Body of pancreas (tissue), 4 donors: ENCODE results near the gene MASP1. TPM values are rescaled to one million over a fixed set of nuclear protein-coding genes. Genes with fewer than 3 reads are reported as not detected.

ENCODE experiments used
- ATAC-seq: fragments of 150-250 bp; one replicate; pipeline ENCODE4 v1.9.1; 2016
- DNase-seq, 4 donors: peaks; one replicate each; pipeline ENCODE4 v3.0.0-alpha.2; 2019
- H3K27ac ChIP-seq, 4 donors: fragments of 200-600 bp; sonication (generic); 1 replicate in 3 of 4; 2 replicates in 1 of 4; pipeline versions ENCODE4 v1.5.1 to v1.6.1; 2016 to 2019; ENCODE audit warnings: mild to moderate bottlenecking in 1 of 4, mixed read lengths in 1 of 4, moderate library complexity in 1 of 4
- H3K27me3 ChIP-seq, 2 donors: fragments of 200-600 bp; sonication (generic); one replicate each; pipeline ENCODE4 v1.6.0; 2016; ENCODE audit warnings: mild to moderate bottlenecking in 1 of 2
- H3K36me3 ChIP-seq, 2 donors: fragments of 200-600 bp; sonication (generic); replicated peaks in 1 of 2; 2 replicates each; pipeline ENCODE4 v1.5.1; 2016; ENCODE audit warnings: low read depth in 2 of 2; ENCODE audit not compliant: insufficient read depth in 1 of 2
- H3K4me1 ChIP-seq: fragments of 200-600 bp; sonication (generic); one replicate; pipeline ENCODE4 v1.6.0; 2016
- H3K4me3 ChIP-seq, 2 donors: fragments of 200-600 bp; sonication (generic); 1 replicate in 1 of 2; 2 replicates in 1 of 2; pipeline ENCODE4 v1.5.1; 2016 to 2019
- H3K9me3 ChIP-seq, 3 donors: fragments of 200-600 bp; sonication (generic); 1 replicate in 2 of 3; 2 replicates in 1 of 3; pipeline ENCODE4 v1.5.1; 2016
- CTCF ChIP-seq, 7 experiments: fragments of 450-650 bp in 4 of 7; fragments of 200-600 bp in 3 of 7; sonication (generic) in 3 of 7; IDR thresholded peaks; one replicate each; pipeline ENCODE4 v1.5.1; 2016 to 2019; ENCODE audit warnings: antibody characterized with exemption in 7 of 7
- POLR2A ChIP-seq, 3 donors: fragments of 450-650 bp; IDR thresholded peaks; one replicate each; pipeline ENCODE4 v1.6.1; 2016; ENCODE audit warnings: antibody characterized with exemption in 3 of 3, mild to moderate bottlenecking in 2 of 3
- WGBS, 2 donors: methylation state at CpG; one replicate each; pipeline ENCODE4 v1.1.5; 2017; 5-methylcytosine and 5-hydroxymethylcytosine counted together
- intact Hi-C: fragments of 100-400 bp; cut with DNase I; formaldehyde crosslinking; loops from one replicate; pipeline ENCODE4 v1.15.1; 2023
- total RNA-seq, 2 donors: library from RNA; depleted of rRNA; stranded (reverse); fragments of >200 nt; gene quantifications; one replicate each; pipeline ENCODE4 v1.1.0, GENCODE V29; 2016

The MASP1 gene
- total RNA-seq, 2 donors from 2014 or later = 2.3 TPM; not detected in 1

- ATAC-seq (no peak), DNase-seq (no peak)
- no peaks in the 10 kb centered on the region for H3K27me3 ChIP-seq
- H3K27ac ChIP-seq = no peak overlapping the region
- H3K4me3 ChIP-seq = no peak overlapping the region
- peaks cover 6% of the 10 kb centered on the region for H3K4me1 ChIP-seq
- WGBS, 2 donors = 56 to 60% methylated on average over 4 of the region's 4 CpGs
- H3K36me3 ChIP-seq = no peaks in the 10 kb centered on the region
- TF ChIP-seq CTCF (IDR thresholded peaks at IDR 0.05) (no peak), POLR2A (IDR thresholded peaks at IDR 0.05) (no peak)
- intact Hi-C loops = no loop called here
- H3K9me3 ChIP-seq = no peaks in the 10 kb centered on the region
Measured at GRCh38 chr3:187222801-187223200, 68.7 kb downstream of the MASP1 start.

- intact Hi-C loops = loop anchor here (5.0 kb wide), 2 partner anchors 102 to 467 kb away; no protein-coding TSS in a partner anchor
- 79 to 83% methylated on average over 5 of the region's 5 CpGs for whole genome bisulfite sequencing, 2 donors
- H3K4me1 ChIP-seq = peaks cover 8% of the 10 kb centered on the region
- H3K36me3 ChIP-seq = no peaks in the 10 kb centered on the region
- H3K4me3 ChIP-seq = no peak overlapping the region
- no peaks in the 10 kb centered on the region for H3K27me3 ChIP-seq
- H3K27ac ChIP-seq = no peak overlapping the region
- no peak for TF ChIP-seq POLR2A (IDR thresholded peaks at IDR 0.05)
- TF ChIP-seq CTCF (IDR thresholded peaks at IDR 0.05) = no peak
- no peak for ATAC-seq
- no peaks in the 10 kb centered on the region for H3K9me3 ChIP-seq
- no peak for DNase-seq
Measured at GRCh38 chr3:187215460-187215859, 76.1 kb downstream of the MASP1 start.

- DNase-seq (no peak), ATAC-seq (no peak)
- Histone ChIP-seq H3K9me3 (no peaks in the 10 kb centered on the region), H3K27ac (no peak overlapping the region), H3K4me3 (no peak overlapping the region), H3K27me3 (no peaks in the 10 kb centered on the region), H3K36me3 (no peaks in the 10 kb centered on the region), H3K4me1 (peaks cover 9% of the 10 kb centered on the region)
- 68 to 95% methylated on average over 1 of the region's 1 CpG for WGBS, 2 donors
- no peak for TF ChIP-seq POLR2A (IDR thresholded peaks at IDR 0.05)
- no peak for TF ChIP-seq CTCF (IDR thresholded peaks at IDR 0.05)
- intact Hi-C loops = no loop called here
Measured at GRCh38 chr3:187213616-187214015, 77.9 kb downstream of the MASP1 start.

GRCh38 chr3:187212705-187213104, 78.8 kb downstream of the MASP1 start:
- Histone ChIP-seq H3K4me1 (peaks cover 9% of the 10 kb centered on the region), H3K27me3 (no peaks in the 10 kb centered on the region), H3K9me3 (no peaks in the 10 kb centered on the region), H3K4me3 (no peak overlapping the region), H3K27ac (no peak overlapping the region), H3K36me3 (no peaks in the 10 kb centered on the region)
- ATAC-seq = no peak
- TF ChIP-seq POLR2A (IDR thresholded peaks at IDR 0.05) (no peak), CTCF (IDR thresholded peaks at IDR 0.05) (no peak)
- DNase-seq = no peak
- intact Hi-C loops = no loop called here
- WGBS, 2 donors = 70 to 80% methylated on average over 4 of the region's 4 CpGs

GRCh38 chr3:187212196-187212545, 79.4 kb downstream of the MASP1 start:
- intact Hi-C loops = no loop called here
- no peaks in the 10 kb centered on the region for H3K27me3 ChIP-seq
- TF ChIP-seq POLR2A (IDR thresholded peaks at IDR 0.05) (no peak), CTCF (IDR thresholded peaks at IDR 0.05) (no peak)
- H3K4me1 ChIP-seq = peaks cover 9% of the 10 kb centered on the region
- no peaks in the 10 kb centered on the region for H3K9me3 ChIP-seq
- no peak overlapping the region for H3K27ac ChIP-seq
- no peaks in the 10 kb centered on the region for H3K36me3 ChIP-seq
- ATAC-seq (no peak), DNase-seq (no peak)
- 92 to 98% methylated on average over 3 of the region's 3 CpGs for WGBS, 2 donors
- H3K4me3 ChIP-seq = no peak overlapping the region
